NCI-H748 treated with DMSO at 0.1 percent for 48 hours (cell line): ENCODE results near the gene NAA40.
"Not testable (repeated sequence)": the region's sequence is repeated elsewhere in the genome, so short reads cannot be mapped to it uniquely, and the experiment has no call there.

ENCODE experiments used
- DNase-seq: peaks from one replicate; lab custom pipeline; 2025; lab: John Stamatoyannopoulos, UW

The NAA40 gene

GRCh38 chr11:63939397-63939891 lies 642 bp downstream of the NAA40 start:
- peak; percentile 10 for DNase-seq

GRCh38 chr11:63940786-63941185 lies 2.0 kb downstream of the NAA40 start:
- no peak for DNase-seq

GRCh38 chr11:63941901-63942300 lies 3.1 kb downstream of the NAA40 start:
- no peak for DNase-seq

- DNase-seq, result no peak
These were observed 4.0 kb downstream of the NAA40 start for GRCh38 chr11:63942803-63943202.

- no peak for DNase-seq
These were observed 6.2 kb downstream of the NAA40 start for GRCh38 chr11:63944987-63945386.

- DNase-seq, result peak; percentile 39
These were observed 6.8 kb downstream of the NAA40 start for GRCh38 chr11:63945477-63946163.

GRCh38 chr11:63951779-63952536 lies 13.2 kb downstream of the NAA40 start:
- no peak for DNase-seq

- DNase-seq, result no peak
These were observed 13.8 kb downstream of the NAA40 start for GRCh38 chr11:63952570-63952969.

- no peak for DNase-seq
These were observed 19.2 kb downstream of the NAA40 start for GRCh38 chr11:63958008-63958407.

- DNase-seq, result peak; percentile 9
These were observed 23.0 kb downstream of the NAA40 start for GRCh38 chr11:63961608-63962412.

GRCh38 chr11:63963895-63964294 lies 25.1 kb downstream of the NAA40 start:
- not testable (repeated sequence) for DNase-seq

GRCh38 chr11:63966444-63966843 lies 27.6 kb downstream of the NAA40 start:
- DNase-seq, result no peak

GRCh38 chr11:63969461-63969860 lies 30.7 kb downstream of the NAA40 start:
- no peak for DNase-seq

- no peak for DNase-seq
These were observed 32.1 kb downstream of the NAA40 start for GRCh38 chr11:63970902-63971301.

GRCh38 chr11:63973912-63974258 lies 35.1 kb downstream of the NAA40 start:
- not testable (repeated sequence) for DNase-seq

GRCh38 chr11:63974259-63975143 lies 35.7 kb downstream of the NAA40 start, which contains the start of gene COX8A:
TSS of gene COX8A (plus strand) at chr11:63974620. CDS start at chr11:63974681, 61 bp downstream.
- peak; percentile 98 for DNase-seq

GRCh38 chr11:63978551-63979239 lies 39.9 kb downstream of the NAA40 start:
- DNase-seq, result no peak

- no peak for DNase-seq
These were observed 40.6 kb downstream of the NAA40 start for GRCh38 chr11:63979426-63979825.

- no peak for DNase-seq
These were observed 47.0 kb downstream of the NAA40 start for GRCh38 chr11:63985812-63986155.

- DNase-seq, result peak; percentile 87
These were observed 47.5 kb downstream of the NAA40 start, which contains the start of gene OTUB1 for GRCh38 chr11:63986156-63986931. TSS of gene OTUB1 (plus strand) at chr11:63986438. CDS start at chr11:63986457, 19 bp downstream.
